HAP-1 (cell line): ENCODE measurements around the gene USE1.

ENCODE experiments used
- DNase-seq, 2 experiments: peaks; one replicate each; pipeline ENCODE4 v3.0.0-alpha.2; 2016 to 2020; ENCODE audit warnings: low spot score in 2 of 2
- H3K27me3 ChIP-seq: fragments of 250-450 bp; sonication (Bioruptor Pico); 2 replicates; pipeline ENCODE4 v1.5.1; 2020; ENCODE audit warnings: low read depth, mild to moderate bottlenecking, moderate library complexity
- H3K36me3 ChIP-seq: fragments of 250-450 bp; sonication (Bioruptor Pico); replicated peaks from 2 replicates; pipeline ENCODE4 v1.5.1; 2020; ENCODE audit warnings: mild to moderate bottlenecking
- H3K4me1 ChIP-seq: fragments of 250-450 bp; sonication (Bioruptor Pico); 2 replicates; pipeline ENCODE4 v1.5.1; 2020; ENCODE audit warnings: mild to moderate bottlenecking
- H3K4me3 ChIP-seq: fragments of 250-450 bp; sonication (Bioruptor Pico); 2 replicates; pipeline ENCODE4 v1.5.1; 2020; ENCODE audit warnings: mild to moderate bottlenecking, moderate library complexity
- H3K9me3 ChIP-seq: fragments of 250-450 bp; sonication (Bioruptor Pico); 2 replicates; pipeline ENCODE4 v1.5.1; 2020; ENCODE audit warnings: mild to moderate bottlenecking, moderate library complexity
- in situ Hi-C: fragments of 300-500 bp; cut with MboI; formaldehyde crosslinking; loops from 3 replicates; pipeline ENCODE4 v1.14.3; 2020; ENCODE audit warnings: low sequenced_read_pairs, inconsistent platforms, mixed read lengths

Gene USE1

DNA sequence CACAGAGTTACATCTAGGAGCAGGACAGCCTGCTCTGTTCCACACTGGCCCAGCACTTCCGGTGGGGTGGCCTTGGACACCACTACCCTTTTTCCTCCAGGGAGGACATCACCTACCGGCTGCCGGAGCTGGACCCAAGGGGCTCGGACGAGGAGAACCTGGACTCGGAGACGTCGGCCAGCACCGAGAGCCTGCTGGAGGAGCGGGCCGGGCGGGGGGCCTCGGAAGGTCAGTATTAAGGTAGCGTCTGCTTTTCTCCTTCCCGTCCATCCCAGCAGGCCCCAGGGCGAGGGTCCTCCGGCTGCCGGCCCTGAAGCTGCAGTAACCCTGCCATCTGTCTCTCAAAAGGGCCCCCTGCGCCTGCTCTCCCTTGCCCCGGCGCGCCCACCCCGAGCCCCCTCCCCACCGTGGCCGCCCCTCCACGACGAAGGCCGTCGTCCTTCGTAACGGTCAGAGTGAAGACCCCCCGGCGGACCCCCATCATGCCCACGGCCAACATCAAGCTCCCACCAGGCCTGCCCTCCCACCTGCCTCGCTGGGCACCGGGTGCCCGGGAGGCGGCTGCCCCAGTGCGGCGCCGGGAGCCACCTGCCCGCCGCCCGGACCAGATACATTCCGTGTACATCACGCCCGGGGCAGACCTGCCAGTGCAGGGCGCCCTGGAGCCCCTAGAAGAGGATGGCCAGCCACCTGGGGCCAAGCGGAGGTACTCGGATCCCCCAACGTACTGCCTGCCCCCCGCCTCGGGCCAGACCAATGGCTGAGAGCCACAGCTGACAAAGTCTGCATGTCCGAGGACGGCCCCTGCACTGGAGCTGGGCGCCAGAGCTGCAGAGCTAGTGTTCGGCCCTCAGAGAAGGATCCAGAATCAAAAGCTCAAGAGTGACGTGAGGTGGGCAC, 3.4 kb upstream of the USE1 start:
- no peaks in the 10 kb centered on the region for H3K9me3 ChIP-seq
- H3K36me3 ChIP-seq = peaks cover 8% of the 10 kb centered on the region; the same call in 1 of the 2 replicates
- in situ Hi-C loops = no loop called here
- H3K4me1 ChIP-seq = peaks cover 11% of the 10 kb centered on the region
- DNase-seq = no peak
- no peaks in the 10 kb centered on the region for H3K27me3 ChIP-seq
- H3K4me3 ChIP-seq = no peak overlapping the region

DNA sequence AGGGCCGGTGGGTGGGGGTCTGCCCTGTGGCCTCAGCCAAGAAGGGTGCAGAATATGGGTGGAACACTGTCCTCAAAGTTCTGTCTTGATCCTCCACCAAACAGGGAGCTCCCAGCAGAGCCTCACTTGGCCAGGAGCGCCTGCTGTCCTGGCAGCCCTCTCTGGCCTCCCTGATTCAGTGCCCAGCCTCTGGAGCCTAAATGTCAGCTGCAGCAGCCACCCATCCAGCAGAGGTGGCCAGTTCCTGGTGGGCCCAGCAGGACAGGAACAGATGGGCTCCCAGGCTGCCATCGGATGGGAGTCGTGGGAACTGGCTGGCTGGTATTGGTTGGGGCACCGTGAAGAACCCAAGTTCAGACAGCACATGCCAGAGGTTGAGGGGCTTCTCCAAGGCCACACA, 1.8 kb upstream of the USE1 start:
- no peak for DNase-seq

DNA sequence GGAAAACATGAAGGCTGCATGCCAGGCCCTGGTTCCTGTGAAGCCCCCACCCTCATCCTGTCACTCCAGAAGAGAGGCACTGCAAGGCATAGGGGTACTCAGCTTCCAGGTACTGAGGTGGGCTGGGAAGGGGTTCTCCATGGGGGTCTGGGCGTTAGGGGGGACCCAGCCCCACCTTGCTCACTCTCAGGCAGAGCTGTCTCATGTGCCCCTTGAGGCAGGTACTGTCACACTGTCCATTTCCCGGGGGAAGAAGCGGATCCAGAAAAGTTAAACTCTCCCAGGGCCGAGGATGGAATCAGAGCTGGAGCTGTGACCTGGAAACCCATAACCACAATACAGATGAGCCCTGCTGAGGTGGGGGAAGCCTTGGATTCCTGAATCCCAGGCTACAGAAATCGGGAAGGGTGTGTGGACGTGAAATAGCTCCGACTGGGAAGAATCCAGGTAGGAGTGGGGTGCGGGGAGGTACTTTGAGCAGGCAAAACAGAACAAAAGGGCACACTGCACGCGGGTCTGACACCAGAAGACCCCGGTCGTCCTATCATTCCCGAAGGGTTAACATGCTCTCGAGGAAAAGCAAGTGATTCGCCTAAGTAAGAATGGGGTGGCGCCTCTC, 540 bp upstream of the USE1 start:
- peak overlapping the region; percentile 85 for H3K4me3 ChIP-seq
- H3K4me1 ChIP-seq = peaks cover 11% of the 10 kb centered on the region

More for the DNA sequence above, 1.8 kb upstream of the USE1 start:
- no peaks in the 10 kb centered on the region for H3K27me3 ChIP-seq
- H3K36me3 ChIP-seq = peaks cover 15% of the 10 kb centered on the region
- H3K4me3 ChIP-seq = no peak overlapping the region
- in situ Hi-C loops = no loop called here
- H3K9me3 ChIP-seq = no peaks in the 10 kb centered on the region
- peaks cover 11% of the 10 kb centered on the region for H3K4me1 ChIP-seq

GRCh38 chr19:17216058-17216670, 1.0 kb downstream of the USE1 start:
- Histone ChIP-seq H3K4me3 (peak overlapping the region; percentile 85), H3K27me3 (no peaks in the 10 kb centered on the region), H3K4me1 (peaks cover 11% of the 10 kb centered on the region), H3K9me3 (no peaks in the 10 kb centered on the region), H3K36me3 (peaks cover 16% of the 10 kb centered on the region; the same call in 1 of the 2 replicates)
- no peak for DNase-seq
- in situ Hi-C loops = no loop called here

More for the DNA sequence above, 540 bp upstream of the USE1 start:
- Histone ChIP-seq H3K9me3 (no peaks in the 10 kb centered on the region), H3K36me3 (peaks cover 19% of the 10 kb centered on the region), H3K27me3 (no peaks in the 10 kb centered on the region)
- no peak for DNase-seq
- in situ Hi-C loops = no loop called here

GRCh38 chr19:17219286-17219685, 4.1 kb downstream of the USE1 start:
- peaks cover 11% of the 10 kb centered on the region for H3K4me1 ChIP-seq
- H3K9me3 ChIP-seq = no peaks in the 10 kb centered on the region
- DNase-seq = no peak
- H3K36me3 ChIP-seq = peaks cover 13% of the 10 kb centered on the region; the same call in 1 of the 2 replicates
- H3K4me3 ChIP-seq = no peak overlapping the region
- in situ Hi-C loops = no loop called here
- no peaks in the 10 kb centered on the region for H3K27me3 ChIP-seq

DNA sequence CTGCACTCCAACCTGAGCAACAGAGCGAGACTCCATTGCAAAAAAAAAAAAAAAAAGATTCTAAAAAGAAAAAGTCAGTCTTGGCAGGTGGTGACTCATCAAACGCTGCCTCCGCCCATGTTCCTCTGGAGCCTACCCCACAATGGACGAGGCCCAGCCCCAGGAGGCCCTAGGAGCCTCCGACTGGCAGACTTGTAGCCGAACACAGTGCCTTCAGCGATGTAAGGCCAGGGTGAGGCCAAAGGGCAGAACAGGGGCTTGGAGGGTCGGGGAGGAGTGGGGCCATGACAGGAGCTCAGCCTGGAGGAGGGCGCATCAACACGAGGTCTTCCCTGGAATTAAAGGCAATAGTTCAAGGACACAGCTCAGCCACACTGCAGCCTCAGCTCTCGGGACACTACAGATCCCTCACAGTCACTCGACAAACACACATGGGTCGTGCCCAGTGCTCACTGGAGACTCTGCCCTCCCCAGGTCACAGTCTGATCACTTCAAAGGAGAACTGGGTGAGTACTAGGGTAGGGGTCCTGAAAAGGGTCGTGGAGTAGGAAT, 5.1 kb downstream of the USE1 start:
- no peak for DNase-seq
- H3K27me3 ChIP-seq = no peaks in the 10 kb centered on the region
- peaks cover 4% of the 10 kb centered on the region for H3K4me1 ChIP-seq
- H3K9me3 ChIP-seq = no peaks in the 10 kb centered on the region
- in situ Hi-C loops = no loop called here
- H3K36me3 ChIP-seq = peaks cover 13% of the 10 kb centered on the region; the same call in 1 of the 2 replicates
- H3K4me3 ChIP-seq = no peak overlapping the region

DNA sequence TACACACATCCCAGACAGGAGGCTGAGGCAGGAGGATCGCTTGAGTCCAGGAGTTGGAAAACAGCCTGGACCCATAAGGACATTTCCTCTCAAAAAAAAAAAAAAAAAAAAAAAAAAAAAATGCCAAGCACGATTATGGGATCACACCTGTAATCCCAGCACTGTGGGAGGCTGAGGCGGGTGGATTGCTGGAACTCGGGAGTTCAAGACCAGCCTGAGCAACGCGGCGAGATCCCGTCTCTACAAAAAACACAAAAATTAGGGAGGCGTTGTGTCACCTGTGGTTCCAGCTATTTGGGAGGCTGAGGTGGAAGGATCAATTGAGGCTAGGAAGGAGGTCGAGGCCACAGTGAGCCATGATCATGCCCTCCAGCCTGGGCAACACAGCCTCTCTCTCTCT, 9.9 kb downstream of the USE1 start:
- Histone ChIP-seq H3K9me3 (no peaks in the 10 kb centered on the region), H3K4me3 (no peak overlapping the region; the same call in 1 of the 2 replicates), H3K4me1 (peaks cover 14% of the 10 kb centered on the region), H3K36me3 (peaks cover 3% of the 10 kb centered on the region; the same call in 1 of the 2 replicates), H3K27me3 (no peaks in the 10 kb centered on the region)
- in situ Hi-C loops = no loop called here
- DNase-seq = no peak

- peaks cover 10% of the 10 kb centered on the region for H3K36me3 ChIP-seq
- H3K9me3 ChIP-seq = no peaks in the 10 kb centered on the region
- DNase-seq = peak; percentile 97 to 98
- H3K4me1 ChIP-seq = peaks cover 14% of the 10 kb centered on the region
- peak within 1 kb of the TSS; percentile 80 for H3K4me3 ChIP-seq
- no peaks in the 10 kb centered on the region for H3K27me3 ChIP-seq
- in situ Hi-C loops = no loop called here
Measured at GRCh38 chr19:17226002-17226933, 11.1 kb downstream of the USE1 start, which contains the start of gene OCEL1. OCEL1 (plus strand) TSS chr19:17226226; CDS start chr19:17226248, 22 bp downstream.

DNA sequence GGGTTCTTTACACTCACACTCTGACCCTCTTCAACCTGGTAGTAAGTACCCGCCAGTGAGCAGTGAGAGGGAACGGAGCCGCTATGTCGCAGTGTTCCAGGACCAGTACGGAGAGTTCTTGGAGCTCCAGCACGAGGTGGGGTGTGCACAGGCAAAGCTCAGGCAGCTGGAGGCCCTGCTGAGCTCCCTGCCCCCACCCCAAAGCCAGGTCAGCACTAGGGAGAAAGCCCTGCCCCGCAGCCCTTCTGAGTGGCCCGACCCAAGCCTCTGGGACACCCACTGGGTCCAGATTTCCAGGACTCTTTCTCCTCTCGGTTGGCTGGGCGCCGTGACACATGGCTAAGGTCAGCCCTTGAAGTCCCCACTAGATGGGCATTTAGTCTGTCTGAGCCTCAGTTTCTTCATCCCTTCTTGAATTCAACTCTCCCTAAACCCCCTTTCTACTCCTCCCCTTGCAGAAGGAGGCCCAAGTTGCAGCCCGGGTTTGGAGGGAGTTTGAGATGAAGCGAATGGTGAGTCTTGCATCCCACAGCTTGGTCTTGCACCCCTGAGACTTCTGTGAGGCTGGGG, 12.7 kb downstream of the USE1 start:
- Histone ChIP-seq H3K4me3 (peak overlapping the region; percentile 80), H3K4me1 (peaks cover 14% of the 10 kb centered on the region), H3K36me3 (peaks cover 24% of the 10 kb centered on the region), H3K9me3 (no peaks in the 10 kb centered on the region), H3K27me3 (no peaks in the 10 kb centered on the region)
- DNase-seq = peak in 1 of 2 experiments; percentile 41
- in situ Hi-C loops = no loop called here

- Histone ChIP-seq H3K4me1 (peaks cover 19% of the 10 kb centered on the region), H3K36me3 (peaks cover 40% of the 10 kb centered on the region), H3K27me3 (no peaks in the 10 kb centered on the region), H3K9me3 (no peaks in the 10 kb centered on the region), H3K4me3 (no peak overlapping the region)
- in situ Hi-C loops = no loop called here
- DNase-seq = no peak
Measured at GRCh38 chr19:17229890-17230289, 14.7 kb downstream of the USE1 start.

- no peak for DNase-seq
- no peaks in the 10 kb centered on the region for H3K9me3 ChIP-seq
- in situ Hi-C loops = no loop called here
- peaks cover 44% of the 10 kb centered on the region for H3K36me3 ChIP-seq
- H3K4me1 ChIP-seq = peaks cover 19% of the 10 kb centered on the region
- H3K27me3 ChIP-seq = no peaks in the 10 kb centered on the region
- H3K4me3 ChIP-seq = no peak overlapping the region
Measured at GRCh38 chr19:17232258-17232657, 17.1 kb downstream of the USE1 start.

DNA sequence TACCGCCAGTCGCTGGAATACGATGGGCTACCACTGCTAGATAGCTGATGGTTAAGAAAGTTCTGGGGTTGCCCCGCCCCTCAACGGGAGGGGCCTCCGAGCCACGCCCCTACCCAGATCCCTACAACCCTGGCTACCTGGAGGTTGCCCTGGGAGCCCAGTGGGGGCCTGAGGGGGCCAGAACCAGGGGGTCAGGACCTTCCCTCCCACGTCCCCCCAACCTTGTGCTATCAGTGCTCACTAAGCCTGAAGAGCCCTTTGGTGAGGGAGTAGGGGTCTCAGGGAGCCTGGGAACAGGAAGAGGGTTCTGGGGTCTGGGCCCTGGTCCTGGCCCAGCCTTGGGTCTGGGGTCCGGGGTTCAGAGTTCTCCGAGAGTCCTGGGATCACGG, 19.7 kb downstream of the USE1 start:
- peaks cover 60% of the 10 kb centered on the region for H3K36me3 ChIP-seq
- DNase-seq = peak; percentile 53 to 80
- H3K4me1 ChIP-seq = peaks cover 12% of the 10 kb centered on the region
- no peaks in the 10 kb centered on the region for H3K9me3 ChIP-seq
- no peaks in the 10 kb centered on the region for H3K27me3 ChIP-seq
- in situ Hi-C loops = no loop called here
- peak overlapping the region; percentile 54 for H3K4me3 ChIP-seq
